Erythroblast (primary cell): ENCODE measurements around the gene FPR2.

Experiments
- GATA1 ChIP-seq: IDR thresholded peaks from 2 replicates; pipeline ENCODE4 v1.6.1; 2011; ENCODE audit warnings: low read depth, mild to moderate bottlenecking, control low read depth, low read length, moderate library complexity
- POLR2A ChIP-seq: IDR thresholded peaks from 2 replicates; pipeline ENCODE4 v1.6.1; 2011; ENCODE audit warnings: mild to moderate bottlenecking, low read length

- TF ChIP-seq POLR2A (no peak), GATA1 (no peak)
Observed at GRCh38 chr19:51802775-51803174, 41.8 kb downstream of the FPR2 start.
